Stimulated activated CD4-positive, alpha-beta T cell treated with anti-CD3 and anti-CD28 coated beads, Interleukin-2, amount 100 ng/mL, for 4 hours (primary cell): ENCODE measurements around the gene TMEM163.
"Not testable (repeated sequence)": the region's sequence is repeated elsewhere in the genome, so short reads cannot be mapped to it uniquely, and the experiment has no call there.

ENCODE experiments used
- DNase-seq: peaks from one replicate; pipeline ENCODE4 v3.0.0-alpha.2; 2020; ENCODE audit warnings: low read depth

Gene TMEM163

DNA sequence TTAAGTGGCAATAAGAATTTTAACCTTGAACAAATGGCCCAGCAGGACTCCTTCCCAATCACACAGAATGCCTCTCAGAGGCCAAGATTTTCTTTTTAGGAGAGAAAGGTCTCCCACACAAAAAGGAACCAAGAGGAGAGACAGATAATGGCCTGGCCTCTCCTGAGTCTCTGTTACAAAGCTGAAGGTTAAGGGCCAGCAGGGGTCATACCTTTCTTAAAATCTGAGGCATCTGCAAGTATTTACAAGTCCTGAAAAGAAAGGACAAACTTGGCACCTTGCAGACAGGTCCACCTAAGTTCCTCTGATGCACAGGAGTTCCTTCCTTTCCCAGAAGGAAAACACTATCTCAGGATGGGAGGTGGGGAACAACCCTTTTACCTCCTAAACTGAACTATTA, 142.3 kb downstream of the TMEM163 start:
- no peak for DNase-seq

DNA sequence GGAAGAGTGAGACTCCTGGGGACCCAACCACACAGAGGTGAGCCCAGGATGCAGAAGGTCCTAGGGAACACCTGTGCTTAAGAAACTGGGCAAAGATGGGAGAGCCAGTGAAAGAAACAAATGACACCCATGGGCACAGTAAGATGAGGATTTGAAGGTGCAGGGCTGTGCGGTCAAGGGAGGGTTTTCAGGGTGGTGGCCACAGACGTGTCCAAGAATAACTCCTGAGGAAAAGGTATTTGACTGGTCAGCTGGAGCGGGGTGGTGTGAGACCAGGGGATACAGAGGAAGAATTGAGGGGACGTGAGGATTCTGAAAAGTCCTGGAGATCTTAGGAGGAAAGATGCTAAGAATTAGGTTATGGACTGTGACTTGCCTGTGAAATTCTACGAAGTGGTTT, 142.9 kb downstream of the TMEM163 start:
- DNase-seq, result no peak

DNA sequence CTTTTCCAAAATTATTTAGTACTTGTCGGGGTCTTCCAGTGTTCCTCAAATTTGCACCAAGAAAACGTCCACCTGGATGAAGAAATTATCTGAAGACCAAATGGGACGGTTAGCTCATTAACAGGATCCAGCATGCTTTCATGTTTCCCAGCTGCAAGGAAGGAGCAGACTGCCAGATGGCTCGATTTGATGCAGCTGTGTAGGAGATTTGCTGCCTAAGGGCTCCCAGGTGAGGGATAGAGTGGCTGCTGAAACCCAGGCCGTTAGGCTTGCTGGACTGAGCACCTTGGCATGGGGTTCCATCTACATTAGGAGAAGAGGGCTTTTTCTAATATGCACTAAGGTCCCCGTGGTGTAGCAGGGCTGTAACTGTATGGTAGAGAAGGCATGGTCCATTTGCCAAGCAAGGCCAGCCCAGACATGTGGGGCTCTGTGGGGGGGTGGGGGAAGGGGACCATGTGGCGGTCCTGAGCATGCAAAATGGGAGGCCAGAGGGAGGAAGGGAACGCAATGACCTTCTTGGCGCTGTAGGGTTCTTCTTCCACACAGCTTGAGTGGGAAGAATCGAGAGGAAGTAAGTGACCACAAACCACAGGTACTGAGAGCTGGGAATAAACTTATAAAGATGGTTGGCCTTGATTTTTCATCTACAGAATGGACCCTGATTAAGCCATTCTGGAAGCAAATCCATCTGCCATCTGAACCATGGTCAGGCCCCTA, 144.0 kb downstream of the TMEM163 start:
- DNase-seq, result no peak

DNA sequence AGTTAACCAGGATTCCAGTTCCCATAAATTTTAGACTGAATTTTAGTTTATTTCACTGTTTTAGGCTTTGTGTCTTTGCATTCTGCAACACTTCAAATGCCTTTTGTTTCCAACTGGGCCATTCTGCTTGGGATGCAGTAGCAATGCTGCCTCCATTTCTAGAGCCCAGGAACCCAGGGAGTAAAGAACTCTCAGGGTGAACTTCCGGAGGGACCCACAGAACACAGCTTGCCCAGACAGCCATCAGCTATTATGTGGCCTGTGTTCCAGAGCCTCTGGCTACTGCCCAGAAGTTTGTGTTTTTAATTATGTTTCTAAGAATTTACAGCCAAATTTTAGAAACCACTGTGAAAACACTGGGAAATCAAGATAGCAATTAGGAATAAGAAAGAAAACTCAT, 145.1 kb downstream of the TMEM163 start:
- no peak for DNase-seq

DNA sequence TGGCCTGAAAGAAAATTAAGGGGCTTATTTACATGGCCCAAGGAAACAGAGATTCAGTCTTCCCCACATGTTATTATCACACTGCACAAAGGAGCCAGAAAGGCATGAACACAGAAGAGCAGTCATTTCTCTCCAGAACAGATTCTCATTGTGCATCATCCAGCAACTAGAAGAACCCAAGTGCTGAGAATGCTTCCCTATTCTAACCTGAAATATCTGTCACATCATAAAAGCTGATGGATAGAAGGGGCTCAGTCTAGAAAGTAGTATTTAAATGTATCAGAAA, 145.8 kb downstream of the TMEM163 start:
- DNase-seq, result no peak

DNA sequence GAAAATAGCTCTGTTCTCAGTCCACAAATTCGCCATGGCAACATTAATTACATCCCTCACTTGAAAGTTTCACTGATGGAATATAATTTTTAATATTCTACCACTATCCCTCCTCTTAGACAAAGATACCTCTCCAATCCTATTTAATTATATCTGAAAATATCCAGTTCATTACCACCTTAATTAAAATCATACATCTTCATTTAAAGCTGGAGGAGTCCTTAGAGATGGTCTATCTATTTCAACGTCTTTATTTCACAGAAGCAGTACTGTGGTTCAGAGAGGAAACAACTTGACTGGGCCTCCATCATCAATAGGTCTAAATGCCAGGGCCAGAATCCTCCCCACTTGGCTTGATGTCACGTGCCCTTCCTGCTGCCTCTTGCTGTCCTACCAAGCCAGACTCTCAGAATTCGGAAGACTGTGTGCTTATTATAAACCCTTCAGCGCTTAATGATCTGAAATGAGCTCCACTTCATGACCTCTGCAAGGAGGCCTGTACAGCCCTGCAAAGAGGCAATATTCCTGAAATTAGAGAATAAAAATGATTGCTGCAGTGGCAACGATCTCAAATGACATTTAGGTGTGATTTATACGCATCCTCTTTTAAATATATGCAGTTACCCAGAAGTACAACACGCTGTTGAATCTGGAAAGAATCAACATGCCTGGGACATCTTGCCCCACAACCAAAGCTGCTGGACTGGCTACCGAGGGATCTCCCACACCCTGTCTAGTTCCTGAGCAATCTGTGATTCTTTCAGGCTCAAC, 146.3 kb downstream of the TMEM163 start:
- DNase-seq, result no peak

GRCh38 chr2:134570676-134571075, 148.1 kb downstream of the TMEM163 start:
- DNase-seq, result no peak

GRCh38 chr2:134568413-134568812, 150.4 kb downstream of the TMEM163 start:
- no peak for DNase-seq

DNA sequence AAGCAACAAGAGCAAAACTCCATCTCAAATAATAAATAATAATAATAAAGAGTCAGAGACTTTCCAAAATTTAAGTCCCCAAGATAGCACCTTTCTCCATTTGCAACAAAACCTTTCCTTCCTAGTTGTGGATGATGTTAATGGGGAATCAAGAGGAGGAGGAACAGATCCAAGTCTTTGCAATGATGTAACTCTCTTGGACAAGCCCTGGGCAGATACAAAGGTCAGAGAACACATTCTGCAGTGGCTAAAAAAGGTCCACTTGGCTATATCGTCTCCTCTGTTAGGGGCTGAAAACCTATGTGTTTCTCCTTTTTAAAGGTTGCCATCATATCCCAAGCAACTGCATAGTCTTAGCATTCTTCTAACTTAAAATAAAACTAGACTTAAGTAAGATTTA, 151.1 kb downstream of the TMEM163 start:
- DNase-seq, result no peak

DNA sequence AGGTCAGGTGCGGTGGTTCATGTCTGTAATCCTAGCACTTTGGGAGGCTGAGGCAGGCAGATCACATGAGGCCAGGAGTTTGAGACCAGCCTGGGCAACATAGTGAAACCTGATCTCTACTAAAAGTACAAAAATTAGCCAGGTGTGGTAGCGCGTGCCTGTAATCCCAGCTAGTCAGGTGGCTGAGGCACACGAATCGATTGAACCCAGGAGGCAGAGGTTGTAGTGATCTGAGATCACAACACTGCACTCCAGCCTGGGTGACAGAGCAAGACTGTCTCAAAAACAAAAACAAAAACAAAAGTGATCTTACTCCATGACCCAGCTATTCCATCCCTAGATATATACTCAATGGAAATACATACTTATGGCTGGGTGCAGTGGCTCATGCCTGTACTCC, 153.8 kb downstream of the TMEM163 start:
- DNase-seq, result not testable (repeated sequence)

GRCh38 chr2:134564549-134564948, 154.3 kb downstream of the TMEM163 start:
- DNase-seq, result no peak

DNA sequence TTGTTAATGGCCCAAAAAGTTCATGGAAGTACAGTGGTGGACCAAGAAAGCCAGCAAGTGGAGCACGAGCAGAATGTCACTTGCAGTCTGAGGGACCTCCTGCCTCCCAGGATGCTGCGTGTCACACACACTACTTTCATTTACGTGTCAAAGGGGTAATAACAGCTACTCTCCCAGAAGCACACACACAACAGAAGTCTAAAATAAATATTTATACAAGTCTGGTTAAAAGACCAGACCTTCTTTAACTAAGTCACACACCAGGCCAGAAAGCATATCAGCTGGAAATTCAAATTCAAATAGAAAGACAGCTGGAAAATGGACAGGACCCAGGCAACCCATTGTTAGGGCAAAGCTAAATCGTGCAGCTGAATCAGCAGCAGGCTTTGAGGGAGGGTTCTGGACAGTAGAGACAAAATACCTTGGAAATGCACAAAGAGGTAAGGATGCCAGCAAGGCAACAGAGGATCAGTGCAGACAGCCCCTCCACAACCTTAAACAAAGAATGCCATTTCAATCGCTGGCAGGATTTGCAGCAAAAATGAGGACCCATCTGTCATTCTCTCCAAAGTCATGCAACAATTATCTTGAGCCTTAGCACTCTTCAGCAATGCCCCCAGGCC, 160.5 kb downstream of the TMEM163 start:
- no peak for DNase-seq

DNA sequence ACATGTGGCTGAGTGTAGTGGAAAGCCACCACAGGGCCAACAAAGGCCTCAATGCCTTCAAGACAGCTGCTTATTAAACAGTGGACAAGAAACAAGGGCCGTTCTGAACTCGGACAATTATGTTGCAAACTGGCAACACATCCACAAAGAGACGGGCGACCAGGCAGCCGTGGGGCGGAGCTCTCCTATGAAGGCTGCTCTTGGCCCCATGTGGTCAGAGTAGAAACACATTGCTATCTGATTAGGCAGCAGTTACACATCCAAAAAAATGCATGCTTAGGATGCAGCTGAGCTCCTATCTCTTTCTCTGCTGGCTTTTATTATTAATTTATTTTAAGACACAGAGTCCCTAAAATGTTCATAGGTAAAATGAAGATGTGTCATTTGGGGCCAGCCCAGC, 163.4 kb downstream of the TMEM163 start:
- DNase-seq, result no peak

GRCh38 chr2:134553657-134554056, 165.1 kb downstream of the TMEM163 start:
- DNase-seq, result no peak

GRCh38 chr2:134550566-134551164, 168.1 kb downstream of the TMEM163 start:
- DNase-seq, result no peak

- DNase-seq, result no peak
Measured at GRCh38 chr2:134549104-134549503, 169.7 kb downstream of the TMEM163 start.

DNA sequence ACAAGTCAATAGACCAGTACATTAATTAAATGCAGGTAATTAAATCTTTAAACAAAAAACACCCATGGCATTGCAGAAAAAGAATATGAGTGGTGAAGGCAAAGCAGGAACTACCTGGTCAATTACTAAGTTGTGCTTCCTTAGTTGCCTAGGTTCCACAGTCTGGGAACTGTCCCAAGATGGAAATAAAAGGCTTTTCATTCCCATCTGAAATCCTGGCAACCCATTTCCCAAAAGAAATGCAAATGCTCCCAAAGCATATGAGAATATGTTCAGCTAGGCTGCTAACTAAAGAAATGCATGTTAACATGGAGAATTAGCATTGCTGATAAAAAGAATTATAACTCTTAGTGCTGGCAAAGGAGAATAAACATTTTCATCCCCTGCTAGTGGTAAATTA, 177.8 kb downstream of the TMEM163 start:
- no peak for DNase-seq

GRCh38 chr2:134539981-134540380, 178.8 kb downstream of the TMEM163 start:
- no peak for DNase-seq

- DNase-seq, result no peak
Measured at GRCh38 chr2:134537702-134538101, 181.1 kb downstream of the TMEM163 start.

GRCh38 chr2:134537121-134537520, 181.7 kb downstream of the TMEM163 start:
- no peak for DNase-seq

DNA sequence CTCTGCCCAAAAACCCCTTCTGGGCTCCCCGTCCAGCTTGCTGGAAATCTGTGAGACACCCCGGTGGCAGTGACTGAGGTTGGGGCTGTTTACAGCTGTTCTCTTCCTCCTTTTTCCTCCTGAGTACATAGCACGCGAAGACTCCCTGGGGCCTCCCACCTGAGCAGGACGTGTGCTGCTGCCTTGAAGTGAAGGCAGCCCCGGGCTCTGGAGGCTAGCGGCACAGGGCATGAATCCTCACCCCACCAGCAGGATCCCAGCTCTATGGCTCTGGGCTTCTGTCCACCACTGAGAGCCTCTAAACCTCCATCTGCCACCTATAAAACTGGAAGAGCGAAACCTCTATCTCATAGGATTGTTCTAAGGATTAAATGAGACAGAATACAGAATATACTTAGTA, 182.5 kb downstream of the TMEM163 start:
- no peak for DNase-seq

DNA sequence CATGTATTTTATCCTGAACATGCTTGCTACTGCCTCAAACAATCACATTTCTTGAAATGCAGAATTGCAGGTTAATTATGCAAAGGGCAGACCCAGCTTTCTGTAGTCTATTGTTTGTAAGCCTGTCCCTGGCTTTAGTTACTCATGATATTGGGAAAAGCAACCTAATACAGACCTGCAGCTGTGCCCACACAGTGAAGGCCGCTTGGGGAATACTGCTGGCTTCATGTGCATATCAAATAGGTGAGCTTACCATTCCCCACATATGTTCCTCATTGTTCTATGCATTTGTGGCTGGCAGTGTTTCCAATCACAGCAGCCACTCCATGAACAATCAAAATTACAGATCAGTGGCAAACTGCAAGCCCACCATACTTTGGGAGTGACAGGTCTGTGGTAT, 186.3 kb downstream of the TMEM163 start:
- no peak for DNase-seq

GRCh38 chr2:134527381-134527780, 191.4 kb downstream of the TMEM163 start:
- DNase-seq, result no peak
